A204.1 (cell line): ENCODE measurements around the gene CYBRD1.
"Not testable (repeated sequence)": the region's sequence is repeated elsewhere in the genome, so short reads cannot be mapped to it uniquely, and the experiment has no call there.

Experiments
- FAIRE-seq: peaks from 2 replicates; lab custom pipeline; 2012; peaks lifted over from hg19 to GRCh38; lab: Jason Lieb, UNC

Gene CYBRD1

GRCh38 chr2:171515672-171516298 lies 6.5 kb upstream of the CYBRD1 start:
- FAIRE-seq, result no peak

GRCh38 chr2:171516793-171517192 lies 5.5 kb upstream of the CYBRD1 start:
- FAIRE-seq, result no peak

GRCh38 chr2:171520471-171520870 lies 1.8 kb upstream of the CYBRD1 start:
- FAIRE-seq, result no peak

- no peak for FAIRE-seq
These were observed 768 bp upstream of the CYBRD1 start for GRCh38 chr2:171521361-171522051.

GRCh38 chr2:171522788-171523087 lies 464 bp downstream of the CYBRD1 start:
- no peak for FAIRE-seq

GRCh38 chr2:171523088-171524017 lies 1.1 kb downstream of the CYBRD1 start:
- no peak for FAIRE-seq

GRCh38 chr2:171524018-171524401 lies 1.7 kb downstream of the CYBRD1 start:
- no peak for FAIRE-seq

GRCh38 chr2:171529914-171530313 lies 7.6 kb downstream of the CYBRD1 start:
- no peak for FAIRE-seq

- FAIRE-seq, result no peak
These were observed 8.1 kb downstream of the CYBRD1 start for GRCh38 chr2:171530378-171530777.

- not testable (repeated sequence) for FAIRE-seq
These were observed 8.6 kb downstream of the CYBRD1 start for GRCh38 chr2:171530859-171531258.

- FAIRE-seq, result no peak
These were observed 9.0 kb downstream of the CYBRD1 start for GRCh38 chr2:171531291-171531690.

GRCh38 chr2:171531836-171532450 lies 9.7 kb downstream of the CYBRD1 start:
- FAIRE-seq, result no peak

GRCh38 chr2:171533331-171533730 lies 11.1 kb downstream of the CYBRD1 start:
- no peak for FAIRE-seq

GRCh38 chr2:171535528-171535927 lies 13.3 kb downstream of the CYBRD1 start:
- FAIRE-seq, result not testable (repeated sequence)

GRCh38 chr2:171540437-171540836 lies 18.2 kb downstream of the CYBRD1 start:
- FAIRE-seq, result no peak

GRCh38 chr2:171541202-171541887 lies 19.1 kb downstream of the CYBRD1 start:
- FAIRE-seq, result no peak

- no peak for FAIRE-seq
These were observed 22.8 kb downstream of the CYBRD1 start for GRCh38 chr2:171545086-171545485.

GRCh38 chr2:171547256-171547655 lies 25.0 kb downstream of the CYBRD1 start:
- FAIRE-seq, result no peak

- FAIRE-seq, result no peak
These were observed 25.4 kb downstream of the CYBRD1 start for GRCh38 chr2:171547720-171548119.

GRCh38 chr2:171550613-171551012 lies 28.3 kb downstream of the CYBRD1 start:
- no peak for FAIRE-seq

- FAIRE-seq, result no peak
These were observed 29.6 kb downstream of the CYBRD1 start for GRCh38 chr2:171551836-171552235.

- FAIRE-seq, result no peak
These were observed 31.0 kb downstream of the CYBRD1 start for GRCh38 chr2:171553236-171553635.
